Ectodermal cell (in vitro differentiated cells): ENCODE measurements around the gene DNAJC15.

Experiments used
- H3K27ac ChIP-seq: 2 replicates; pipeline ENCODE4 v1.7.0; 2013; ENCODE audit warnings: mild to moderate bottlenecking, low read depth, low read length; ENCODE audit not compliant: insufficient read depth, poor library complexity, severe bottlenecking
- H3K27me3 ChIP-seq: 2 replicates; pipeline ENCODE4 v1.7.0; 2013; ENCODE audit warnings: mild to moderate bottlenecking, low read length; ENCODE audit not compliant: insufficient read depth, control insufficient read depth, poor library complexity, severe bottlenecking
- H3K36me3 ChIP-seq: one replicate; pipeline ENCODE4 v1.7.0; 2013; ENCODE audit warnings: low read length; ENCODE audit not compliant: control insufficient read depth, insufficient read depth
- H3K4me1 ChIP-seq: one replicate; pipeline ENCODE4 v1.7.0; 2013; ENCODE audit warnings: low read length; ENCODE audit not compliant: control insufficient read depth, insufficient read depth
- H3K4me3 ChIP-seq: 2 replicates; pipeline ENCODE4 v1.7.0; 2013; ENCODE audit warnings: low read depth, low read length, control low read depth; ENCODE audit not compliant: insufficient read depth
- H3K9me3 ChIP-seq: 2 replicates; pipeline ENCODE4 v1.7.0; 2013; ENCODE audit warnings: mild to moderate bottlenecking, low read length, moderate library complexity; ENCODE audit not compliant: control insufficient read depth
- WGBS, 2 experiments: methylation state at CpG; one replicate each; pipeline ENCODE4 v1.1.7; 2013; ENCODE audit warnings: missing lambda C conversion rate in 2 of 2; 5-methylcytosine and 5-hydroxymethylcytosine counted together

The DNAJC15 gene

GRCh38 chr13:43079392-43079931, 56.1 kb downstream of the DNAJC15 start:
- peaks cover 21% of the 10 kb centered on the region for H3K4me1 ChIP-seq
- no peaks in the 10 kb centered on the region for H3K27me3 ChIP-seq
- H3K27ac ChIP-seq = no peak overlapping the region
- H3K4me3 ChIP-seq = no peak overlapping the region
- peaks cover 9% of the 10 kb centered on the region for H3K36me3 ChIP-seq
- H3K9me3 ChIP-seq = peaks cover 2% of the 10 kb centered on the region
- no CpG with 5 or more reads among the region's 2 CpGs for WGBS, 2 experiments

DNA sequence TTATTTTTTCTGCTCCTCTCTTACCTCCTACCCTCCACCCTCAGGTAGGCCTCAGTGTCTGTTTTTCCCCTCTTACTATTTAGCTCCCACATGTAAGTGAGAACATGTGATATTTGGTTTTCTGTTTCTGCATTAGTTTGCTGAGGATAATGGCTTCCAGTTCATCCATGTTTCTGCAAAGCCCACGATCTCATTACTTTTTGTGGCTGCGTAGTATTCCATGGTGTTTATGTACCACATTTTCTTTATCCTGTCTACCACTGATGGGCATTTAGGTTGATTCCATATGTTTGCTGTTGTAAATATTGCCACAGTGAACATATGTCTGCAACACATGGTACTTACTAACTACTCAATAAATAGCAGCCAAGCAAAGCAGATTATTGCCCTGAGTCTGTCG, 56.8 kb downstream of the DNAJC15 start:
- Histone ChIP-seq H3K27me3 (no peaks in the 10 kb centered on the region), H3K9me3 (peaks cover 2% of the 10 kb centered on the region), H3K4me1 (peaks cover 21% of the 10 kb centered on the region), H3K27ac (no peak overlapping the region), H3K4me3 (no peak overlapping the region), H3K36me3 (peaks cover 9% of the 10 kb centered on the region)
- 90 to 96% methylated on average over 3 of the region's 3 CpGs for WGBS, 2 experiments

DNA sequence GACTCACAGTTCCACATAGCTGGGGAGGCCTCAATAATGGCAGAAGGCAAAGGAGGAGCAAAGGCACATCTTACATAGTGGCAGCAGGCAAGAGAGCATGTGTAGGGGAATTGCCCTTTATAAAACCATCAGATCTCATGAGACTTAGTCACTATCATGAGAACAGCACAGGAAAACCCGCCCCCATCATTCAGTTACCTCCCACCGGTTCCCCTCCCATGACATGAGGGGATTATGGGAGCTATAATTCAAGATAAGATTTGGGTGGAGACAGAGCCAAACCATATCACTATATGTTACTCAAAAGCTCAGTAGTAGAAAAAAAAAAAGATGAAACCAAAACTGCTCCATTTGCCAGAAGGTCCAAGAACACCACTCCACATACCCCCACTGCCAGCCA, 58.5 kb downstream of the DNAJC15 start:
- Histone ChIP-seq H3K27me3 (no peaks in the 10 kb centered on the region), H3K9me3 (peaks cover 2% of the 10 kb centered on the region), H3K27ac (no peak overlapping the region), H3K4me3 (no peak overlapping the region), H3K4me1 (peaks cover 16% of the 10 kb centered on the region), H3K36me3 (peaks cover 9% of the 10 kb centered on the region)
- WGBS, 2 experiments = 95% methylated on average over 2 of the region's 2 CpGs; no CpG with 5 or more reads in 1 of the 2 experiments

DNA sequence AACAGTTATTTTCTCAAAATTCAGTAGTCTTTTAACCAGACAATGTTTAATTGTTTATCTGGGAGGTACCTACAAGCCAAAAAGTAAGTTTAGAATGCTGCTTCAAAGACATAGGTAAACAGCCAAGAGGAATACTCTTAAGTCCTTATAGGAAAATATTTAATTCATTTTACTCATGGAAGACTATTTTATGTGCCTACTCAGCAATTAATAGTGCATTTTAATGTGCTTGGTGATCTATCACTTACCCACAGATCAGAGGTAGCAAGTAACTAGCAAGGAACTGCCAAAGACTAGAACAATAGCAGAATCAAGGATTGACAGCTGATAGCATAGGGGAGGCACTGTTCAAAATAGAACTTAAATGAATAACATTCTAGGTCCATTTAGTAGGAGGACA, 60.4 kb downstream of the DNAJC15 start:
- Histone ChIP-seq H3K36me3 (peaks cover 9% of the 10 kb centered on the region), H3K9me3 (peaks cover 2% of the 10 kb centered on the region), H3K4me3 (no peak overlapping the region), H3K27ac (no peak overlapping the region), H3K27me3 (no peaks in the 10 kb centered on the region), H3K4me1 (no peaks in the 10 kb centered on the region)

- no peaks in the 10 kb centered on the region for H3K27me3 ChIP-seq
- no peaks in the 10 kb centered on the region for H3K4me1 ChIP-seq
- H3K9me3 ChIP-seq = no peaks in the 10 kb centered on the region
- H3K36me3 ChIP-seq = peaks cover 14% of the 10 kb centered on the region
- 77 to 80% methylated on average over 1 of the region's 1 CpG for WGBS, 2 experiments
- H3K4me3 ChIP-seq = no peak overlapping the region
- no peak overlapping the region for H3K27ac ChIP-seq
These were observed 62.2 kb downstream of the DNAJC15 start for GRCh38 chr13:43085545-43085944.

GRCh38 chr13:43086181-43086580, 62.8 kb downstream of the DNAJC15 start:
- Histone ChIP-seq H3K27ac (no peak overlapping the region), H3K36me3 (peaks cover 11% of the 10 kb centered on the region), H3K4me3 (no peak overlapping the region), H3K9me3 (no peaks in the 10 kb centered on the region), H3K27me3 (no peaks in the 10 kb centered on the region), H3K4me1 (no peaks in the 10 kb centered on the region)

- Histone ChIP-seq H3K9me3 (no peaks in the 10 kb centered on the region), H3K27ac (no peak overlapping the region), H3K27me3 (no peaks in the 10 kb centered on the region), H3K4me3 (no peak overlapping the region), H3K36me3 (peaks cover 11% of the 10 kb centered on the region), H3K4me1 (no peaks in the 10 kb centered on the region)
- WGBS, 2 experiments = 87 to 96% methylated on average over 4 of the region's 4 CpGs
These were observed 64.7 kb downstream of the DNAJC15 start for GRCh38 chr13:43088093-43088511.

DNA sequence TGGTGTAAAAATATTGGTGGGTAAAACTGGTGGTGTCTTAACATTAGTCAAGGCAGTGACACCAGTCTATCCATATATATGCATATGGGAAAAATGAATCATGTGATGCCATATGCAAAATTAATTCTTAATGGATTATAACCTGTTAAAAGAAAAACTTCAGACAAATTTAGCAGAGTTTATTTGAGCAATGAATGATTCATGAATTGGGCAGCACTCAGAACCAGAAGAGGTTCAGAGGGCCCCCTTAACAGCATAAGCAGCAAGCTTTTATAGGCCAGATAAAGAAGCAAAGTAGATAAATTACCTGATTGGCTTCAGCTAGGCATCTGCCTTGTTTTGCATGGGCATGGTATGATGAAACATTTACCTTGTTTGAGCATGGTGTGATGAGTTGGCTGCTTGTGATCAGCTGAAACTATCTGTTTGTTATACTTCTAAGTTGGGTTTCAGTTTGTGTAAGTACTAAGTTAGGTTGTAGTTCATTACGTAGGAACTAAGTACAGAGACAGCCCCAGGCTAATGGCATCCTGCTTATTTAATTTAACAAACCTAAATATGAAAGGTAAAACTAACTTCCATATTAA, 66.6 kb downstream of the DNAJC15 start:
- no peaks in the 10 kb centered on the region for H3K27me3 ChIP-seq
- no peaks in the 10 kb centered on the region for H3K9me3 ChIP-seq
- H3K4me3 ChIP-seq = no peak overlapping the region
- no peaks in the 10 kb centered on the region for H3K4me1 ChIP-seq
- no CpG with 5 or more reads among the region's 1 CpG for WGBS, 2 experiments
- H3K36me3 ChIP-seq = peaks cover 11% of the 10 kb centered on the region
- H3K27ac ChIP-seq = no peak overlapping the region

GRCh38 chr13:43094901-43095300, 71.5 kb downstream of the DNAJC15 start:
- Histone ChIP-seq H3K4me3 (no peak overlapping the region), H3K36me3 (peaks cover under 1% of the 10 kb centered on the region), H3K27me3 (no peaks in the 10 kb centered on the region), H3K27ac (no peak overlapping the region), H3K4me1 (no peaks in the 10 kb centered on the region), H3K9me3 (no peaks in the 10 kb centered on the region)
- 80 to 100% methylated on average over 1 of the region's 1 CpG for WGBS, 2 experiments

DNA sequence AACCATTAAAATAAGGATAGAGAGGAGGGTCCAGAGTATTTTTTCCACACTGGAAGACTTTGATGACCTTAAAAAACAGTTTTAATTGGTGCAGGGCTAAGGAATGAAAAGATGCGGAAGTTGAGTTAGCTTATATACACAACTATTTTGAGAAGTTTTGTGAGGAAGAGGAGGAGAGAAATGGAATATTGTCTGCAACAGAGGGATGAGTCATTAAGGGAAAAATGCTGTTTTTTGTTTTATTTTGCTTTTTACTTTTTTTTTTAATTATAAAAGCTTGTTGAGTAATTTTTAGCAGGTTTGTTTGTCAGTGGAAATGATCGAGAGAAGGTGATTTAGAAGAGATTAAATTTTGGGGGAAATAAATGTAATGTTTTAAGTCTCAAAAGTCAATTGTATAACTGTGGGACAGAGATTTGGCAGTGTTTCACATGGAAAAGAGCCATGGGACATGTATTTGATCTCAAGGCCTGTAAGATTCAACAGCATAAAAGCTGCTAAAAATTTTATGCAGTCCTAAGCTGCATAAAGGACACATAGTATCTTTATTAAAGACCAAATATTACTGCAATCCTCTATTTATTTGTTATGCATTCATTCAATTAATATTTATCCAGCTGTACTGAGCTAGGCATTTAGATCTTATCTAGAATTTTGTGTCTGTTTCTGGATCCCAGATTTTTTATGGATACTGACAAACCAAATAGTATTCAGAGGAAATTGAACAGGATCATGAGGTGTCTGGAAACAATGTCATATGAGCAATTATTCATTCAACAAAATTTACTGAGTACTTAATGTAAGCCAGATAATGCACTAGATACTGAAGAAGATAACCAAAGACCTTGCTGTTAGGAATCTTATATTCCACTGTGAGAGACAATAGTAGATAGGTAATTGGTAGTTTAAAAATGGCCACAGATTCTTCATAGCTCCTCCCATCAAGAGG, 72.7 kb downstream of the DNAJC15 start:
- H3K36me3 ChIP-seq = no peaks in the 10 kb centered on the region
- no peak overlapping the region for H3K4me3 ChIP-seq
- no peaks in the 10 kb centered on the region for H3K9me3 ChIP-seq
- WGBS, 2 experiments = 93 to 94% methylated on average over 2 of the region's 2 CpGs
- no peaks in the 10 kb centered on the region for H3K27me3 ChIP-seq
- no peaks in the 10 kb centered on the region for H3K4me1 ChIP-seq
- no peak overlapping the region for H3K27ac ChIP-seq
